HepG2 (cell line): ENCODE measurements around the gene TDRD9. TPM values are rescaled to one million over a fixed set of nuclear protein-coding genes. Genes with fewer than 3 reads are reported as not detected.

Experiments used
- EEA1 ChIP-seq: sonication (generic); formaldehyde crosslinking; IDR thresholded peaks from 2 replicates; pipeline ENCODE4 v1.5.1; 2020; ENCODE audit warnings: mild to moderate bottlenecking, missing genetic modification reagents, borderline replicate concordance
- ESRRA ChIP-seq: sonication (generic); formaldehyde crosslinking; IDR thresholded peaks from 2 replicates; pipeline ENCODE4 v1.5.1; 2020; ENCODE audit warnings: mild to moderate bottlenecking, low read depth, missing genetic modification reagents
- EZH2 ChIP-seq: conservative IDR thresholded peaks from 2 replicates; pipeline ENCODE4 v1.6.1; 2012; ENCODE audit warnings: mild to moderate bottlenecking, low read depth, low read length, moderate library complexity
- HBP1 ChIP-seq: IDR thresholded peaks from 2 replicates; pipeline ENCODE4 v1.6.1; 2016; ENCODE audit warnings: low read depth, control low read depth
- HCFC1 ChIP-seq: fragments of 150-350 bp; IDR thresholded peaks from 2 replicates; pipeline ENCODE4 v1.6.1; 2014; ENCODE audit warnings: low read depth, low read length
- HDAC6 ChIP-seq: fragments of 200-600 bp; sonication (generic); IDR thresholded peaks from 2 replicates; pipeline ENCODE4 v1.7.0; 2017; ENCODE audit warnings: mild to moderate bottlenecking, antibody characterized with exemption, low read length, low read depth
- HNRNPLL ChIP-seq: fragments of 200-400 bp; formaldehyde crosslinking; IDR thresholded peaks from 2 replicates; pipeline ENCODE4 v1.6.1; 2017; ENCODE audit warnings: mild to moderate bottlenecking, low read depth, low read length; ENCODE audit not compliant: poor library complexity, severe bottlenecking
- SRY ChIP-seq: sonication (generic); formaldehyde crosslinking; IDR thresholded peaks from 2 replicates; pipeline ENCODE4 v1.8.0; 2022; ENCODE audit warnings: mild to moderate bottlenecking, missing genetic modification reagents
- TCF7L2 ChIP-seq: IDR thresholded peaks from 2 replicates; pipeline ENCODE4 v1.6.1; 2011; ENCODE audit warnings: mild to moderate bottlenecking, low read depth, low read length, moderate library complexity
- ZFP41 ChIP-seq: sonication (generic); formaldehyde crosslinking; IDR thresholded peaks from 2 replicates; pipeline ENCODE4 v1.4.0; 2020; ENCODE audit warnings: mild to moderate bottlenecking, missing genetic modification reagents, borderline replicate concordance
- ZFP62 ChIP-seq: sonication (generic); formaldehyde crosslinking; IDR thresholded peaks from 2 replicates; pipeline ENCODE4 v1.4.0; 2020; ENCODE audit warnings: missing genetic modification reagents
- ZKSCAN1 ChIP-seq: fragments of 150-350 bp; IDR thresholded peaks from 2 replicates; pipeline ENCODE4 v1.6.1; 2014; ENCODE audit warnings: low read length
- ZNF12 ChIP-seq: sonication (generic); formaldehyde crosslinking; IDR thresholded peaks from 2 replicates; pipeline ENCODE4 v1.5.0; 2020; ENCODE audit warnings: missing genetic modification reagents
- ZNF484 ChIP-seq: sonication (generic); formaldehyde crosslinking; IDR thresholded peaks from 2 replicates; pipeline ENCODE4 v1.5.1; 2020; ENCODE audit warnings: mild to moderate bottlenecking, low read depth, missing genetic modification reagents, borderline replicate concordance
- ZNF577 ChIP-seq: sonication (generic); formaldehyde crosslinking; IDR thresholded peaks from 2 replicates; pipeline ENCODE4 v1.4.0; 2020; ENCODE audit warnings: mild to moderate bottlenecking, low read depth, missing genetic modification reagents, borderline replicate concordance
- ZNF607 ChIP-seq: sonication (generic); formaldehyde crosslinking; IDR thresholded peaks from 2 replicates; pipeline ENCODE4 v1.5.1; 2020; ENCODE audit warnings: missing genetic modification reagents, mild to moderate bottlenecking, borderline replicate concordance
- ZNF616 ChIP-seq: sonication (generic); formaldehyde crosslinking; IDR thresholded peaks from 2 replicates; pipeline ENCODE4 v1.5.0; 2020; ENCODE audit warnings: low read depth, mild to moderate bottlenecking, missing genetic modification reagents
- ZNF672 ChIP-seq: sonication (generic); formaldehyde crosslinking; IDR thresholded peaks from 2 replicates; pipeline ENCODE4 v1.8.1; 2022; ENCODE audit warnings: missing genetic modification reagents
- ZNF674 ChIP-seq: sonication (generic); formaldehyde crosslinking; IDR thresholded peaks from 2 replicates; pipeline ENCODE4 v1.5.0; 2020; ENCODE audit warnings: low read depth, mild to moderate bottlenecking, missing genetic modification reagents
- ZNF790 ChIP-seq: sonication (generic); formaldehyde crosslinking; IDR thresholded peaks from 2 replicates; pipeline ENCODE4 v1.8.0; 2022; ENCODE audit warnings: missing genetic modification reagents, mild to moderate bottlenecking, borderline replicate concordance
- ZSCAN25 ChIP-seq: sonication (generic); formaldehyde crosslinking; IDR thresholded peaks from 2 replicates; pipeline ENCODE4 v1.8.0; 2022; ENCODE audit warnings: mild to moderate bottlenecking, missing genetic modification reagents
- polyA plus RNA-seq, 8 experiments: library from polyadenylated mRNA; depleted of rRNA in 3 of 8; stranded (reverse) in 7 of 8; unstranded in 1 of 8; fragments of >200 nt; fragmentation: Illumina TruSeq in 4 of 8; extraction: Trizol in 4 of 8; gene quantifications; 2 replicates each; pipeline versions ENCODE4 v1.2.1 to v1.2.3, GENCODE V29; 2011 to 2016; ENCODE audit warnings: low read depth in 4 of 8, missing spikeins in 1 of 8, mixed read lengths in 1 of 8; ENCODE audit not compliant: insufficient read depth in 1 of 8
- total RNA-seq, 5 experiments: library from RNA; depleted of rRNA; stranded (reverse); fragments of >200 nt; fragmentation: Illumina TruSeq; extraction: Trizol; gene quantifications; 2 replicates each; pipeline ENCODE4 v1.2.3, GENCODE V29; 2016; ENCODE audit warnings: low read depth in 1 of 5
- TF ChIP-seq, protein P1 (sequence below): sonication (generic); formaldehyde crosslinking; IDR thresholded peaks from 2 replicates; pipeline ENCODE4 v1.4.0; 2020; ENCODE audit warnings: missing genetic modification reagents, borderline replicate concordance
- TF ChIP-seq, protein P2 (sequence below): sonication (generic); formaldehyde crosslinking; IDR thresholded peaks from 2 replicates; pipeline ENCODE4 v1.5.0; 2020; ENCODE audit warnings: missing genetic modification reagents

The TDRD9 gene
- total and polyA plus RNA-seq, 2 of the 13 experiments (the other 11 are each of a cell fraction or from before 2014, with no cell fraction given) = not detected

DNA sequence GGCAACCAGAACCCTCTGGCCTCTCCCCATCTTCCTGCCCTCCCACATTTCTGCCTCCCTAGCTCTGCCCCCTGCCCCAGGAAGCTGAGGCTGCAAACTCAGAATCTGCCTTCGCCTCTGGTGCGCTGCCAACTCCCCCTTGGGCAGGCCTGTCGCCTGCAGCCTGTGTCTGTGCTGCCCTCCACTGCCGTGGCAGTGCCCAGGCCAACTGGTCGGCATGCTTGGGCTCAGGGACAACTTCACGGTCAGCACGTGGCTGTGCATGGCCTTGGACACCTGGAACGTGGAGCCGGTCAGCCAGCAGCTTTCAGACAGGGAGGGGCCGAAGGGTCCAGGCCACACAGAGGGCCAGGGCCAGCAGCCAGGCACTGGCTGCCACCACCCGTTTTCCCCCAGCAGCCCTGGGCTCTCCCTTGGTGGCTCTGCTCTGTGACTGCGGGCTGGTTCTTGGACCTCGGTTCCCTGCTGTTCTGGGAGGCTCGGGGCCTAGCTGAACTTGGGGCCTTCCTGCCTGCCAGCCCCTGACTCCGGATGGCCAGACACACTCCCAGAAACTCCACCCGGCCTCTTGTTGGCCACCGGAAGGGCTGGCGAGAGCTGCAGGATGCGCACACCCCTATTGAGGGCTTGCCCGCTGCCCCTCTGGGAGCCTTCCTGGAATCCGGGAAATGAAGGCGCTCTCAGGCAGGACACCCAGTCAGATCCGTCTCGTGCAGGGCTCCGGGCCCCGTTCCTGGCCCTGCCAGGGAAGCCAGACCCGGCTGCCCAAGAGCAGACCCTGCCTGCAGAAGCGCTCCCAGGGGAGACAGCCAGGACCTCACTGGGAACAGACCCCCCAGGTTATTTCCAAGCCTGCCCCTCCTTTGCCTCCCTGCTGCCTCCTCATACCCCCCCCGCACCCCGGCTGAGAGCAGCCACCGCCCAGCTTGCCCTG is 46.7 kb upstream of the TDRD9 start (continued):
- peak; percentile 86; the same call in 1 of the 2 replicates for TF ChIP-seq ZNF672 (CRISPR knock-in tag)
- TF ChIP-seq ZNF12 (CRISPR knock-in tag) = peak; percentile 76; the same call in 1 of the 2 replicates
- peak; percentile 85; the same call in 1 of the 2 replicates for TF ChIP-seq EEA1
- no peak for TF ChIP-seq ZNF577 (CRISPR knock-in tag)
- TF ChIP-seq ZNF674 = no peak
- peak; percentile 98 for TF ChIP-seq ZNF607 (CRISPR knock-in tag)
- TF ChIP-seq EZH2 = no peak
- peak; percentile 98 for TF ChIP-seq SRY
- peak; percentile 82 for TF ChIP-seq ZSCAN25 (CRISPR knock-in tag)
- TF ChIP-seq TCF7L2 = no peak
- no peak for TF ChIP-seq HCFC1
- peak; percentile 90; the same call in 1 of the 2 replicates for TF ChIP-seq ZFP41
- peak; percentile 91; the same call in 1 of the 2 replicates for TF ChIP-seq ZNF790 (CRISPR knock-in tag)
- peak; percentile 97 for TF ChIP-seq ZNF616
- TF ChIP-seq HDAC6 = no peak
- peak; percentile 89 for TF ChIP-seq ESRRA (CRISPR knock-in tag)
- TF ChIP-seq, protein P1, sequence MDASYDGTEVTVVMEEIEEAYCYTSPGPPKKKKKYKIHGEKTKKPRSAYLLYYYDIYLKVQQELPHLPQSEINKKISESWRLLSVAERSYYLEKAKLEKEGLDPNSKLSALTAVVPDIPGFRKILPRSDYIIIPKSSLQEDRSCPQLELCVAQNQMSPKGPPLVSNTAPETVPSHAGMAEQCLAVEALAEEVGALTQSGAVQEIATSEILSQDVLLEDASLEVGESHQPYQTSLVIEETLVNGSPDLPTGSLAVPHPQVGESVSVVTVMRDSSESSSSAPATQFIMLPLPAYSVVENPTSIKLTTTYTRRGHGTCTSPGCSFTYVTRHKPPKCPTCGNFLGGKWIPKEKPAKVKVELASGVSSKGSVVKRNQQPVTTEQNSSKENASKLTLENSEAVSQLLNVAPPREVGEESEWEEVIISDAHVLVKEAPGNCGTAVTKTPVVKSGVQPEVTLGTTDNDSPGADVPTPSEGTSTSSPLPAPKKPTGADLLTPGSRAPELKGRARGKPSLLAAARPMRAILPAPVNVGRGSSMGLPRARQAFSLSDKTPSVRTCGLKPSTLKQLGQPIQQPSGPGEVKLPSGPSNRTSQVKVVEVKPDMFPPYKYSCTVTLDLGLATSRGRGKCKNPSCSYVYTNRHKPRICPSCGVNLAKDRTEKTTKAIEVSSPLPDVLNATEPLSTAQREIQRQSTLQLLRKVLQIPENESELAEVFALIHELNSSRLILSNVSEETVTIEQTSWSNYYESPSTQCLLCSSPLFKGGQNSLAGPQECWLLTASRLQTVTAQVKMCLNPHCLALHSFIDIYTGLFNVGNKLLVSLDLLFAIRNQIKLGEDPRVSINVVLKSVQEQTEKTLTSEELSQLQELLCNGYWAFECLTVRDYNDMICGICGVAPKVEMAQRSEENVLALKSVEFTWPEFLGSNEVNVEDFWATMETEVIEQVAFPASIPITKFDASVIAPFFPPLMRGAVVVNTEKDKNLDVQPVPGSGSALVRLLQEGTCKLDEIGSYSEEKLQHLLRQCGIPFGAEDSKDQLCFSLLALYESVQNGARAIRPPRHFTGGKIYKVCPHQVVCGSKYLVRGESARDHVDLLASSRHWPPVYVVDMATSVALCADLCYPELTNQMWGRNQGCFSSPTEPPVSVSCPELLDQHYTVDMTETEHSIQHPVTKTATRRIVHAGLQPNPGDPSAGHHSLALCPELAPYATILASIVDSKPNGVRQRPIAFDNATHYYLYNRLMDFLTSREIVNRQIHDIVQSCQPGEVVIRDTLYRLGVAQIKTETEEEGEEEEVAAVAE (CRISPR knock-in tag) = peak; percentile 82
- peak; percentile 15 for TF ChIP-seq HNRNPLL
- TF ChIP-seq ZKSCAN1 = no peak
- TF ChIP-seq, protein P2, sequence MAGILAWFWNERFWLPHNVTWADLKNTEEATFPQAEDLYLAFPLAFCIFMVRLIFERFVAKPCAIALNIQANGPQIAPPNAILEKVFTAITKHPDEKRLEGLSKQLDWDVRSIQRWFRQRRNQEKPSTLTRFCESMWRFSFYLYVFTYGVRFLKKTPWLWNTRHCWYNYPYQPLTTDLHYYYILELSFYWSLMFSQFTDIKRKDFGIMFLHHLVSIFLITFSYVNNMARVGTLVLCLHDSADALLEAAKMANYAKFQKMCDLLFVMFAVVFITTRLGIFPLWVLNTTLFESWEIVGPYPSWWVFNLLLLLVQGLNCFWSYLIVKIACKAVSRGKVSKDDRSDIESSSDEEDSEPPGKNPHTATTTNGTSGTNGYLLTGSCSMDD (CRISPR knock-in tag) = peak; percentile 79; the same call in 1 of the 2 replicates
- no peak for TF ChIP-seq ZNF484 (CRISPR knock-in tag)
- peak; percentile 72; the same call in 1 of the 2 replicates for TF ChIP-seq HBP1 (CRISPR knock-in tag)
- no peak for TF ChIP-seq ZFP62 (CRISPR knock-in tag)
